ENCODE results near the gene TUBGCP4.
A peak's percentile ranks its signal among the peaks of the same experiment; 100 is the strongest.

DNA sequence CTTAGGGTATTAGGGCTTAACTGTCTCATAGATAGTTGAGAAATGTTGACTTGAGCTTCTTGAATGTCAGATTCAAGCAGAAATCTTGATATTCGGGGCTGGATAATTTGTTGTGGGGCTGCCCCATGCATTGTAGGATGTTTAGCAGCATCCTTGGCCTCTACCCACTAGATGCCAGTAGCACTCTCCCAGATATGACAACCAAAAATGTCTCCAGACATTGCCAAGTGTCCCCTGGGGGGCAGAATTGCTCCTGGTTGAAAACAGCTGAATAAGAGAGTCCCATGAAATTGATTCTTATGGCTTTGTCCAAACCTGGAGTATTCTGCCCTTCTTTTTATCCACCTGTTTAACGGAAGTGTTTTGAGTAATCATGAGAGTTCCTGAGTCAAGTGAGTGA is 24.6 kb upstream of the TUBGCP4 start:
- TF ChIP-seq EZH2 (IDR thresholded peaks at IDR 0.05; ENCODE audit: borderline replicate concordance, low read depth, low read length), result no peak
- TF ChIP-seq, protein P1, sequence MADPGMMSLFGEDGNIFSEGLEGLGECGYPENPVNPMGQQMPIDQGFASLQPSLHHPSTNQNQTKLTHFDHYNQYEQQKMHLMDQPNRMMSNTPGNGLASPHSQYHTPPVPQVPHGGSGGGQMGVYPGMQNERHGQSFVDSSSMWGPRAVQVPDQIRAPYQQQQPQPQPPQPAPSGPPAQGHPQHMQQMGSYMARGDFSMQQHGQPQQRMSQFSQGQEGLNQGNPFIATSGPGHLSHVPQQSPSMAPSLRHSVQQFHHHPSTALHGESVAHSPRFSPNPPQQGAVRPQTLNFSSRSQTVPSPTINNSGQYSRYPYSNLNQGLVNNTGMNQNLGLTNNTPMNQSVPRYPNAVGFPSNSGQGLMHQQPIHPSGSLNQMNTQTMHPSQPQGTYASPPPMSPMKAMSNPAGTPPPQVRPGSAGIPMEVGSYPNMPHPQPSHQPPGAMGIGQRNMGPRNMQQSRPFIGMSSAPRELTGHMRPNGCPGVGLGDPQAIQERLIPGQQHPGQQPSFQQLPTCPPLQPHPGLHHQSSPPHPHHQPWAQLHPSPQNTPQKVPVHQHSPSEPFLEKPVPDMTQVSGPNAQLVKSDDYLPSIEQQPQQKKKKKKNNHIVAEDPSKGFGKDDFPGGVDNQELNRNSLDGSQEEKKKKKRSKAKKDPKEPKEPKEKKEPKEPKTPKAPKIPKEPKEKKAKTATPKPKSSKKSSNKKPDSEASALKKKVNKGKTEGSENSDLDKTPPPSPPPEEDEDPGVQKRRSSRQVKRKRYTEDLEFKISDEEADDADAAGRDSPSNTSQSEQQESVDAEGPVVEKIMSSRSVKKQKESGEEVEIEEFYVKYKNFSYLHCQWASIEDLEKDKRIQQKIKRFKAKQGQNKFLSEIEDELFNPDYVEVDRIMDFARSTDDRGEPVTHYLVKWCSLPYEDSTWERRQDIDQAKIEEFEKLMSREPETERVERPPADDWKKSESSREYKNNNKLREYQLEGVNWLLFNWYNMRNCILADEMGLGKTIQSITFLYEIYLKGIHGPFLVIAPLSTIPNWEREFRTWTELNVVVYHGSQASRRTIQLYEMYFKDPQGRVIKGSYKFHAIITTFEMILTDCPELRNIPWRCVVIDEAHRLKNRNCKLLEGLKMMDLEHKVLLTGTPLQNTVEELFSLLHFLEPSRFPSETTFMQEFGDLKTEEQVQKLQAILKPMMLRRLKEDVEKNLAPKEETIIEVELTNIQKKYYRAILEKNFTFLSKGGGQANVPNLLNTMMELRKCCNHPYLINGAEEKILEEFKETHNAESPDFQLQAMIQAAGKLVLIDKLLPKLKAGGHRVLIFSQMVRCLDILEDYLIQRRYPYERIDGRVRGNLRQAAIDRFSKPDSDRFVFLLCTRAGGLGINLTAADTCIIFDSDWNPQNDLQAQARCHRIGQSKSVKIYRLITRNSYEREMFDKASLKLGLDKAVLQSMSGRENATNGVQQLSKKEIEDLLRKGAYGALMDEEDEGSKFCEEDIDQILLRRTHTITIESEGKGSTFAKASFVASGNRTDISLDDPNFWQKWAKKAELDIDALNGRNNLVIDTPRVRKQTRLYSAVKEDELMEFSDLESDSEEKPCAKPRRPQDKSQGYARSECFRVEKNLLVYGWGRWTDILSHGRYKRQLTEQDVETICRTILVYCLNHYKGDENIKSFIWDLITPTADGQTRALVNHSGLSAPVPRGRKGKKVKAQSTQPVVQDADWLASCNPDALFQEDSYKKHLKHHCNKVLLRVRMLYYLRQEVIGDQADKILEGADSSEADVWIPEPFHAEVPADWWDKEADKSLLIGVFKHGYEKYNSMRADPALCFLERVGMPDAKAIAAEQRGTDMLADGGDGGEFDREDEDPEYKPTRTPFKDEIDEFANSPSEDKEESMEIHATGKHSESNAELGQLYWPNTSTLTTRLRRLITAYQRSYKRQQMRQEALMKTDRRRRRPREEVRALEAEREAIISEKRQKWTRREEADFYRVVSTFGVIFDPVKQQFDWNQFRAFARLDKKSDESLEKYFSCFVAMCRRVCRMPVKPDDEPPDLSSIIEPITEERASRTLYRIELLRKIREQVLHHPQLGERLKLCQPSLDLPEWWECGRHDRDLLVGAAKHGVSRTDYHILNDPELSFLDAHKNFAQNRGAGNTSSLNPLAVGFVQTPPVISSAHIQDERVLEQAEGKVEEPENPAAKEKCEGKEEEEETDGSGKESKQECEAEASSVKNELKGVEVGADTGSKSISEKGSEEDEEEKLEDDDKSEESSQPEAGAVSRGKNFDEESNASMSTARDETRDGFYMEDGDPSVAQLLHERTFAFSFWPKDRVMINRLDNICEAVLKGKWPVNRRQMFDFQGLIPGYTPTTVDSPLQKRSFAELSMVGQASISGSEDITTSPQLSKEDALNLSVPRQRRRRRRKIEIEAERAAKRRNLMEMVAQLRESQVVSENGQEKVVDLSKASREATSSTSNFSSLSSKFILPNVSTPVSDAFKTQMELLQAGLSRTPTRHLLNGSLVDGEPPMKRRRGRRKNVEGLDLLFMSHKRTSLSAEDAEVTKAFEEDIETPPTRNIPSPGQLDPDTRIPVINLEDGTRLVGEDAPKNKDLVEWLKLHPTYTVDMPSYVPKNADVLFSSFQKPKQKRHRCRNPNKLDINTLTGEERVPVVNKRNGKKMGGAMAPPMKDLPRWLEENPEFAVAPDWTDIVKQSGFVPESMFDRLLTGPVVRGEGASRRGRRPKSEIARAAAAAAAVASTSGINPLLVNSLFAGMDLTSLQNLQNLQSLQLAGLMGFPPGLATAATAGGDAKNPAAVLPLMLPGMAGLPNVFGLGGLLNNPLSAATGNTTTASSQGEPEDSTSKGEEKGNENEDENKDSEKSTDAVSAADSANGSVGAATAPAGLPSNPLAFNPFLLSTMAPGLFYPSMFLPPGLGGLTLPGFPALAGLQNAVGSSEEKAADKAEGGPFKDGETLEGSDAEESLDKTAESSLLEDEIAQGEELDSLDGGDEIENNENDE (IDR thresholded peaks at IDR 0.05; ENCODE audit: low read depth, low read length), result no peak
- TF ChIP-seq, protein P2, sequence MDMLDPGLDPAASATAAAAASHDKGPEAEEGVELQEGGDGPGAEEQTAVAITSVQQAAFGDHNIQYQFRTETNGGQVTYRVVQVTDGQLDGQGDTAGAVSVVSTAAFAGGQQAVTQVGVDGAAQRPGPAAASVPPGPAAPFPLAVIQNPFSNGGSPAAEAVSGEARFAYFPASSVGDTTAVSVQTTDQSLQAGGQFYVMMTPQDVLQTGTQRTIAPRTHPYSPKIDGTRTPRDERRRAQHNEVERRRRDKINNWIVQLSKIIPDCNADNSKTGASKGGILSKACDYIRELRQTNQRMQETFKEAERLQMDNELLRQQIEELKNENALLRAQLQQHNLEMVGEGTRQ (CRISPR knock-in tag; IDR thresholded peaks at IDR 0.05), result no peak
- TF ChIP-seq, protein P3, sequence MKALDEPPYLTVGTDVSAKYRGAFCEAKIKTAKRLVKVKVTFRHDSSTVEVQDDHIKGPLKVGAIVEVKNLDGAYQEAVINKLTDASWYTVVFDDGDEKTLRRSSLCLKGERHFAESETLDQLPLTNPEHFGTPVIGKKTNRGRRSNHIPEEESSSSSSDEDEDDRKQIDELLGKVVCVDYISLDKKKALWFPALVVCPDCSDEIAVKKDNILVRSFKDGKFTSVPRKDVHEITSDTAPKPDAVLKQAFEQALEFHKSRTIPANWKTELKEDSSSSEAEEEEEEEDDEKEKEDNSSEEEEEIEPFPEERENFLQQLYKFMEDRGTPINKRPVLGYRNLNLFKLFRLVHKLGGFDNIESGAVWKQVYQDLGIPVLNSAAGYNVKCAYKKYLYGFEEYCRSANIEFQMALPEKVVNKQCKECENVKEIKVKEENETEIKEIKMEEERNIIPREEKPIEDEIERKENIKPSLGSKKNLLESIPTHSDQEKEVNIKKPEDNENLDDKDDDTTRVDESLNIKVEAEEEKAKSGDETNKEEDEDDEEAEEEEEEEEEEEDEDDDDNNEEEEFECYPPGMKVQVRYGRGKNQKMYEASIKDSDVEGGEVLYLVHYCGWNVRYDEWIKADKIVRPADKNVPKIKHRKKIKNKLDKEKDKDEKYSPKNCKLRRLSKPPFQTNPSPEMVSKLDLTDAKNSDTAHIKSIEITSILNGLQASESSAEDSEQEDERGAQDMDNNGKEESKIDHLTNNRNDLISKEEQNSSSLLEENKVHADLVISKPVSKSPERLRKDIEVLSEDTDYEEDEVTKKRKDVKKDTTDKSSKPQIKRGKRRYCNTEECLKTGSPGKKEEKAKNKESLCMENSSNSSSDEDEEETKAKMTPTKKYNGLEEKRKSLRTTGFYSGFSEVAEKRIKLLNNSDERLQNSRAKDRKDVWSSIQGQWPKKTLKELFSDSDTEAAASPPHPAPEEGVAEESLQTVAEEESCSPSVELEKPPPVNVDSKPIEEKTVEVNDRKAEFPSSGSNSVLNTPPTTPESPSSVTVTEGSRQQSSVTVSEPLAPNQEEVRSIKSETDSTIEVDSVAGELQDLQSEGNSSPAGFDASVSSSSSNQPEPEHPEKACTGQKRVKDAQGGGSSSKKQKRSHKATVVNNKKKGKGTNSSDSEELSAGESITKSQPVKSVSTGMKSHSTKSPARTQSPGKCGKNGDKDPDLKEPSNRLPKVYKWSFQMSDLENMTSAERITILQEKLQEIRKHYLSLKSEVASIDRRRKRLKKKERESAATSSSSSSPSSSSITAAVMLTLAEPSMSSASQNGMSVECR (CRISPR knock-in tag; IDR thresholded peaks at IDR 0.05), result no peak
- no peak for TF ChIP-seq POLR2A (conservative IDR thresholded peaks at IDR 0.05)
- TF ChIP-seq, protein P4, sequence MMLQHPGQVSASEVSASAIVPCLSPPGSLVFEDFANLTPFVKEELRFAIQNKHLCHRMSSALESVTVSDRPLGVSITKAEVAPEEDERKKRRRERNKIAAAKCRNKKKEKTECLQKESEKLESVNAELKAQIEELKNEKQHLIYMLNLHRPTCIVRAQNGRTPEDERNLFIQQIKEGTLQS (IDR thresholded peaks at IDR 0.05), result no peak
- TF ChIP-seq, protein P4 (CRISPR knock-in tag; conservative IDR thresholded peaks at IDR 0.05), result no peak
- no peak for TF ChIP-seq RNF2 (IDR thresholded peaks at IDR 0.05)
- TF ChIP-seq, protein P5, sequence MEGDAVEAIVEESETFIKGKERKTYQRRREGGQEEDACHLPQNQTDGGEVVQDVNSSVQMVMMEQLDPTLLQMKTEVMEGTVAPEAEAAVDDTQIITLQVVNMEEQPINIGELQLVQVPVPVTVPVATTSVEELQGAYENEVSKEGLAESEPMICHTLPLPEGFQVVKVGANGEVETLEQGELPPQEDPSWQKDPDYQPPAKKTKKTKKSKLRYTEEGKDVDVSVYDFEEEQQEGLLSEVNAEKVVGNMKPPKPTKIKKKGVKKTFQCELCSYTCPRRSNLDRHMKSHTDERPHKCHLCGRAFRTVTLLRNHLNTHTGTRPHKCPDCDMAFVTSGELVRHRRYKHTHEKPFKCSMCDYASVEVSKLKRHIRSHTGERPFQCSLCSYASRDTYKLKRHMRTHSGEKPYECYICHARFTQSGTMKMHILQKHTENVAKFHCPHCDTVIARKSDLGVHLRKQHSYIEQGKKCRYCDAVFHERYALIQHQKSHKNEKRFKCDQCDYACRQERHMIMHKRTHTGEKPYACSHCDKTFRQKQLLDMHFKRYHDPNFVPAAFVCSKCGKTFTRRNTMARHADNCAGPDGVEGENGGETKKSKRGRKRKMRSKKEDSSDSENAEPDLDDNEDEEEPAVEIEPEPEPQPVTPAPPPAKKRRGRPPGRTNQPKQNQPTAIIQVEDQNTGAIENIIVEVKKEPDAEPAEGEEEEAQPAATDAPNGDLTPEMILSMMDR (IDR thresholded peaks at IDR 0.05 in 2 of 3, conservative IDR thresholded peaks at IDR 0.05 in 1 of 3; ENCODE audit: insufficient read depth in 2 of 3, low read depth in 1 of 3, low read length in 3 of 3), result peak; percentile 44 to 79 (median 75)

Data from K562 (cell line).